Panc1 (cell line): ENCODE data around the gene SLC10A2. TPM values are rescaled to one million over a fixed set of nuclear protein-coding genes. Genes with fewer than 3 reads are reported as not detected.

ENCODE experiments used
- ATAC-seq: fragments of 200-7000 bp; cut with Tn5 transposase; 2 replicates; pipeline ENCODE4 v1.9.1; 2020; ENCODE audit warnings: mild to moderate bottlenecking, moderate library complexity
- BruUV-seq: library from RNA; stranded (reverse); fragments of 400-500 nt; replicated peaks from 2 replicates; lab custom pipeline; 2021; lab: Mats Ljungman, UMichigan
- CTCF ChIA-PET: fragments of 300-600 bp; sonication (Branson Sonifier 250); formaldehyde crosslinking; loops from one replicate; lab custom pipeline; 2022; ENCODE audit warnings: antibody characterized with exemption; lab: Charles Lee
- POLR2A ChIA-PET: fragments of 300-600 bp; sonication (Branson Sonifier 250); formaldehyde crosslinking; loops from one replicate; lab custom pipeline; 2022; ENCODE audit warnings: antibody characterized with exemption; lab: Charles Lee
- DNase-seq: peaks from one replicate; pipeline ENCODE4 v3.0.0-alpha.2; 2010; ENCODE audit warnings: low read depth, low spot score
- H3K27ac ChIP-seq: 2 replicates; pipeline ENCODE4 v1.5.1; 2011; ENCODE audit warnings: mild to moderate bottlenecking, low read length, inconsistent platforms
- H3K27me3 ChIP-seq: fragments of 200-500 bp; sonication (Bioruptor generic); 2 replicates; pipeline ENCODE4 v1.6.0; 2014; ENCODE audit warnings: low read length, inconsistent platforms; ENCODE audit not compliant: control insufficient read depth, insufficient read depth
- H3K36me3 ChIP-seq: fragments of 200-500 bp; sonication (Bioruptor generic); 2 replicates; pipeline ENCODE4 v1.5.1; 2014; ENCODE audit warnings: inconsistent platforms, mild to moderate bottlenecking, low read length, moderate library complexity; ENCODE audit not compliant: control insufficient read depth, insufficient read depth
- H3K4me1 ChIP-seq: 2 replicates; pipeline ENCODE4 v1.5.1; 2011; ENCODE audit warnings: inconsistent platforms, mild to moderate bottlenecking, low read length, moderate library complexity; ENCODE audit not compliant: control insufficient read depth, insufficient read depth
- H3K4me3 ChIP-seq, 2 experiments: 2 replicates each; pipeline ENCODE4 v1.5.1; 2011 to 2012; ENCODE audit warnings: low read depth in 2 of 2, low read length in 2 of 2, mild to moderate bottlenecking in 2 of 2, inconsistent platforms in 1 of 2, moderate library complexity in 1 of 2
- H3K9me3 ChIP-seq: fragments of 200-500 bp; sonication (Bioruptor generic); 2 replicates; pipeline ENCODE4 v1.5.1; 2014; ENCODE audit warnings: low read depth, mild to moderate bottlenecking, inconsistent platforms, low read length, moderate library complexity; ENCODE audit not compliant: control insufficient read depth, insufficient read depth
- POLR2AphosphoS5 ChIP-seq: IDR thresholded peaks from 2 replicates; pipeline ENCODE4 v1.6.1; 2012; ENCODE audit warnings: mild to moderate bottlenecking, low read depth, low read length, moderate library complexity
- SIN3A ChIP-seq: IDR thresholded peaks from 2 replicates; pipeline ENCODE4 v1.6.1; 2012; ENCODE audit warnings: low read depth, mild to moderate bottlenecking, low read length, moderate library complexity, borderline replicate concordance; ENCODE audit not compliant: insufficient read depth
- TCF7L2 ChIP-seq: IDR thresholded peaks from 2 replicates; pipeline ENCODE4 v1.6.1; 2011; ENCODE audit warnings: mild to moderate bottlenecking, low read depth, low read length, inconsistent platforms
- in situ Hi-C: cut with HindIII; loops from 2 replicates; pipeline ENCODE4 v1.10.0; 2016; ENCODE audit warnings: low sequenced_read_pairs, low pct_unique_long_range_greater_than_20kb
- intact Hi-C: fragments of 100-400 bp; cut with micrococcal nuclease; formaldehyde crosslinking; loops from one replicate; pipeline ENCODE4 v1.10.0; 2022; ENCODE audit not compliant: unreplicated experiment
- total RNA-seq: library from RNA; stranded (reverse); gene quantifications from one replicate; pipeline ENCODE4 v1.2.1, GENCODE V29; 2021; ENCODE audit not compliant: unreplicated experiment
- TF ChIP-seq, protein P1 (sequence below): fragments of 450-650 bp; IDR thresholded peaks from 2 replicates; pipeline ENCODE4 v1.5.1; 2017; ENCODE audit warnings: mild to moderate bottlenecking
- TF ChIP-seq, protein P2 (sequence below), 2 experiments: IDR thresholded peaks; 2 replicates each; pipeline ENCODE4 v1.6.1; 2011 to 2012; ENCODE audit warnings: low read depth in 2 of 2, control low read depth in 1 of 2, low read length in 1 of 2, mild to moderate bottlenecking in 1 of 2, moderate library complexity in 1 of 2; ENCODE audit not compliant: insufficient read depth in 1 of 2

The SLC10A2 gene
- total RNA-seq, 1 experiment from 2014 or later = not detected

DNA sequence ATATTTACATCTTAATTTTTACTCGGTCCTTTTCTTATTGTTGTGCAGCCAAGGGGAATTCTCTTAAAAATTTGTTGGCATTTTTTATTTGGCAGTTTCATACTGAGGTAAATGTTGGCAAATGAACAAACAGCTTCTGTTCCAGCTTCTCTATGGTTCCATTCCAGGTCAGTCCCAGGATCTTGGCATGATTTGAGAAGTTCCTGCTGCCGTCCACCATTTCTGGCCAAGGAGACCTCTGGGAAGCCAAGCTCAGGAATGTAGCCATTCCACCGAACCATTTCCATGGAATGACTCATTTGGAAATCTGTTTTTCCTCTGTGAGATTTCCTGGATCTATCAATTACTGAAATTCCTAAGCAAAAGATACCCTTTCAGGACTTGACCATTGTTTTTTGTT is 43.9 kb downstream of the SLC10A2 start:
- no TSS peak for BruUV-seq
- CTCF ChIA-PET = no interaction called here
- H3K9me3 ChIP-seq = no peaks in the 10 kb centered on the region

DNA sequence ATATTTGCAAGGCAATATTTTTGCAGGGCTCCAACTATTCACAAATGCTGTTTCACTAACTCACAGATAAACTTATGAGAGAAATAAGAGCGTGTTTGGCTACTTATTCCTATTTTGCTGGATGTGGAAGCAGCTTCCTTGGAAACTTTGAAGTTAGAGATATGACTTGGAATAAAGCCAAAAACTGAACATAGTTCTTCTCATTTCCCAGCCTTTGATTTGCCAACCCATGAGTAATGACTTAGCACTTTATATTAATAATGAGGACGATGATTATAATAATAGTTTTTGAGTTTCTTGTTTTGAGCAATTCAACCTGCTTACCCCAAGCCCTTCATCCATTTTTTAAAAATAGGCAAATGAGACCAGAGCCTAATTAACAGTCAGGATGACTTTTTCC is 47.7 kb downstream of the SLC10A2 start:
- no peak for ATAC-seq
- in situ Hi-C loops = no loop called here
- H3K27ac ChIP-seq = no peak overlapping the region
- ChIA-PET CTCF (no interaction called here), POLR2A (no interaction called here)
- no peaks in the 10 kb centered on the region for H3K4me1 ChIP-seq
- H3K27me3 ChIP-seq = no peaks in the 10 kb centered on the region
- TF ChIP-seq TCF7L2 (no peak), POLR2AphosphoS5 (no peak), SIN3A (no peak)
- TF ChIP-seq, protein P1, sequence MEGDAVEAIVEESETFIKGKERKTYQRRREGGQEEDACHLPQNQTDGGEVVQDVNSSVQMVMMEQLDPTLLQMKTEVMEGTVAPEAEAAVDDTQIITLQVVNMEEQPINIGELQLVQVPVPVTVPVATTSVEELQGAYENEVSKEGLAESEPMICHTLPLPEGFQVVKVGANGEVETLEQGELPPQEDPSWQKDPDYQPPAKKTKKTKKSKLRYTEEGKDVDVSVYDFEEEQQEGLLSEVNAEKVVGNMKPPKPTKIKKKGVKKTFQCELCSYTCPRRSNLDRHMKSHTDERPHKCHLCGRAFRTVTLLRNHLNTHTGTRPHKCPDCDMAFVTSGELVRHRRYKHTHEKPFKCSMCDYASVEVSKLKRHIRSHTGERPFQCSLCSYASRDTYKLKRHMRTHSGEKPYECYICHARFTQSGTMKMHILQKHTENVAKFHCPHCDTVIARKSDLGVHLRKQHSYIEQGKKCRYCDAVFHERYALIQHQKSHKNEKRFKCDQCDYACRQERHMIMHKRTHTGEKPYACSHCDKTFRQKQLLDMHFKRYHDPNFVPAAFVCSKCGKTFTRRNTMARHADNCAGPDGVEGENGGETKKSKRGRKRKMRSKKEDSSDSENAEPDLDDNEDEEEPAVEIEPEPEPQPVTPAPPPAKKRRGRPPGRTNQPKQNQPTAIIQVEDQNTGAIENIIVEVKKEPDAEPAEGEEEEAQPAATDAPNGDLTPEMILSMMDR = no peak
- TF ChIP-seq, protein P2, sequence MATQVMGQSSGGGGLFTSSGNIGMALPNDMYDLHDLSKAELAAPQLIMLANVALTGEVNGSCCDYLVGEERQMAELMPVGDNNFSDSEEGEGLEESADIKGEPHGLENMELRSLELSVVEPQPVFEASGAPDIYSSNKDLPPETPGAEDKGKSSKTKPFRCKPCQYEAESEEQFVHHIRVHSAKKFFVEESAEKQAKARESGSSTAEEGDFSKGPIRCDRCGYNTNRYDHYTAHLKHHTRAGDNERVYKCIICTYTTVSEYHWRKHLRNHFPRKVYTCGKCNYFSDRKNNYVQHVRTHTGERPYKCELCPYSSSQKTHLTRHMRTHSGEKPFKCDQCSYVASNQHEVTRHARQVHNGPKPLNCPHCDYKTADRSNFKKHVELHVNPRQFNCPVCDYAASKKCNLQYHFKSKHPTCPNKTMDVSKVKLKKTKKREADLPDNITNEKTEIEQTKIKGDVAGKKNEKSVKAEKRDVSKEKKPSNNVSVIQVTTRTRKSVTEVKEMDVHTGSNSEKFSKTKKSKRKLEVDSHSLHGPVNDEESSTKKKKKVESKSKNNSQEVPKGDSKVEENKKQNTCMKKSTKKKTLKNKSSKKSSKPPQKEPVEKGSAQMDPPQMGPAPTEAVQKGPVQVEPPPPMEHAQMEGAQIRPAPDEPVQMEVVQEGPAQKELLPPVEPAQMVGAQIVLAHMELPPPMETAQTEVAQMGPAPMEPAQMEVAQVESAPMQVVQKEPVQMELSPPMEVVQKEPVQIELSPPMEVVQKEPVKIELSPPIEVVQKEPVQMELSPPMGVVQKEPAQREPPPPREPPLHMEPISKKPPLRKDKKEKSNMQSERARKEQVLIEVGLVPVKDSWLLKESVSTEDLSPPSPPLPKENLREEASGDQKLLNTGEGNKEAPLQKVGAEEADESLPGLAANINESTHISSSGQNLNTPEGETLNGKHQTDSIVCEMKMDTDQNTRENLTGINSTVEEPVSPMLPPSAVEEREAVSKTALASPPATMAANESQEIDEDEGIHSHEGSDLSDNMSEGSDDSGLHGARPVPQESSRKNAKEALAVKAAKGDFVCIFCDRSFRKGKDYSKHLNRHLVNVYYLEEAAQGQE (IDR thresholded peaks at IDR 0.05; ENCODE audit: insufficient read depth in 1 of 2, low read depth in 2 of 2, low read length in 1 of 2) = no peak
- H3K9me3 ChIP-seq = no peaks in the 10 kb centered on the region
- H3K4me3 ChIP-seq = no peak overlapping the region
- no TSS peak for BruUV-seq
- DNase-seq = no peak
- intact Hi-C loops = no loop called here
- no peaks in the 10 kb centered on the region for H3K36me3 ChIP-seq

More for the DNA sequence above, 43.9 kb downstream of the SLC10A2 start:
- in situ Hi-C loops = no loop called here
- POLR2A ChIA-PET = no interaction called here
- TF ChIP-seq, protein P1 = no peak
- TF ChIP-seq SIN3A = no peak
- TF ChIP-seq, protein P2 (IDR thresholded peaks at IDR 0.05; ENCODE audit: insufficient read depth in 1 of 2, low read depth in 2 of 2, low read length in 1 of 2) = no peak
- DNase-seq = no peak
- Histone ChIP-seq H3K4me3 (no peak overlapping the region), H3K27ac (no peak overlapping the region), H3K4me1 (no peaks in the 10 kb centered on the region), H3K27me3 (no peaks in the 10 kb centered on the region), H3K36me3 (no peaks in the 10 kb centered on the region)
- ATAC-seq = no peak
- intact Hi-C loops = no loop called here
